ENCODE data around the gene DNMT3B. TPM values are rescaled to one million over a fixed set of nuclear protein-coding genes. Genes with fewer than 3 reads are reported as not detected.
A peak's percentile ranks its signal among the peaks of the same experiment; 100 is the strongest.

Gene DNMT3B
- total RNA-seq, 1 experiment from 2014 or later = 7.3 TPM

DNA sequence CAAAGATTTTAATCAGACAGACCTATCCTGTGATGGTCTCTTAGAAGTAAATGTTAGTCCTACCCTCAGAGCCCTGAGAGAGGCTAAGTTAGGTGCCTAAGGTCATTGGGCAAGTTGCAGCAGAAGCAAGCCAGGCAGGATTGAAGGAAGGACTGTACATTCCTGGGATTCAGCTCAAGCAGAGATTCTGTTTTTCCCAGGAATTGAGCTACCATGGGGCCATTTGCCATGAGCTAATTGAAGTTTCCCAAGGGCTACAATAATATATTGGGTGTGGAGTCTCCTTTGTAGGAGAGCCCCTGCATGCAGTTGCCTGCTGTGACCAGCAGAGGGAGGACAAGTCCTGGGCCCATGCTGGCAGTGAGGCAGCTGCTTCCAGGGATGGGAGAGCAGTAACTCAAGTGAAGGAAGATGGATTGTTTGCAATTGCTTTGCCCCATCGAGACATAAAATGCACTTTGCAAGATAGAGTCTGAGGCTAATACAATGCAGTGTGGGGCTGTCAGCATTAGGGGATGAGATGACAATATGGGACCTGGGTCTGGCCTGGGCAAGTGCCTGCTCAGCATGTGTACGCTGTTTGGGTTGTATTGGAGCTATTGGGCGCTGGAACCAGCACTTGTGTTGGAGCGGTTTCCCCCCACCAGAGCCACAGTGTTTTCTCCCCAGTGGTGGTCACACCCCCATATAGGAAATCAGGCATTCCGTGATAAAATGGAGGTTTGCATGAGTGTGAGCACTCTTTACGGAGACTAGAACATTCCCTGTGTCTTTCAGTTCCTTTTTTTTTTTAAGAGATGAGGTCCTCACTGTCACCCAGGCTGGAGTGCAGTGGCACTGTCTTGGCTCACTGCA is 27.9 kb downstream of the DNMT3B start:
- Histone ChIP-seq H3K79me2 (ENCODE audit: low read length) (no peaks in the 10 kb centered on the region), H3F3A (ENCODE audit: low read length, unreplicated experiment) (no peaks in the 10 kb centered on the region), H3K4me1 (ENCODE audit: insufficient read depth, low read length) (no peaks in the 10 kb centered on the region), H3K9ac (ENCODE audit: low read length) (no peak overlapping the region), H3K27me3 (ENCODE audit: low read length) (no peaks in the 10 kb centered on the region), H3K4me2 (ENCODE audit: low read length) (no peak overlapping the region), H3K9me3 (ENCODE audit: low read length) (no peaks in the 10 kb centered on the region), H2AFZ (ENCODE audit: low read length) (no peak overlapping the region), H3K27ac (ENCODE audit: low read length) (no peak overlapping the region), H4K20me1 (ENCODE audit: low read length) (no peaks in the 10 kb centered on the region), H3K36me3 (ENCODE audit: low read depth, low read length) (peaks cover 14% of the 10 kb centered on the region), H3K4me3 (ENCODE audit: low read length) (no peak overlapping the region), H3K9me2 (replicated peaks; ENCODE audit: low read length) (no peaks in the 10 kb centered on the region)
- no TSS peak for BruUV-seq (replicated peaks)
- intact Hi-C loops (cut with micrococcal nuclease) = loop anchor here (1.0 to 10.0 kb wide), 2 partner anchors 155 to 305 kb away; no protein-coding TSS in a partner anchor
- TF ChIP-seq CTCF (conservative IDR thresholded peaks at IDR 0.05; ENCODE audit: low read depth, low read length) (peak; percentile 97), EZH2 (IDR thresholded peaks at IDR 0.05; ENCODE audit: low read length, unreplicated experiment) (no peak)
- POLR2A ChIA-PET (ENCODE audit: unreplicated experiment) = no interaction called here
- peak; percentile 79 for DNase-seq
- CTCF ChIA-PET = interaction anchor here (0.5 to 1.4 kb wide), 6 partner anchors 12 to 974 kb away, joined by 3 to 9 read pairs (median 4); no protein-coding TSS in a partner anchor
- peak; percentile 100 for ATAC-seq

- no peaks in the 10 kb centered on the region for H3K4me1 ChIP-seq (ENCODE audit: insufficient read depth, low read length)
- TF ChIP-seq EZH2phosphoT487 (IDR thresholded peaks at IDR 0.05; ENCODE audit: borderline replicate concordance, low read length) = no peak
- TF ChIP-seq EZH2 (IDR thresholded peaks at IDR 0.05; ENCODE audit: low read length, unreplicated experiment) = no peak
- TF ChIP-seq CTCF (conservative IDR thresholded peaks at IDR 0.05; ENCODE audit: low read depth, low read length) = no peak
- no peaks in the 10 kb centered on the region for H3K9me2 ChIP-seq (replicated peaks; ENCODE audit: low read length)
- H3K9me3 ChIP-seq (ENCODE audit: low read length) = no peaks in the 10 kb centered on the region
- ATAC-seq (no peak), DNase-seq (no peak)
- intact Hi-C loops (cut with micrococcal nuclease) = loop anchor here (1.0 to 10.0 kb wide), 2 partner anchors 155 to 304 kb away; no protein-coding TSS in a partner anchor
- ChIA-PET POLR2A (ENCODE audit: unreplicated experiment) (no interaction called here), CTCF (interaction anchor here (0.6 to 1.4 kb wide), 3 partner anchors 12 to 973 kb away, joined by 3 to 9 read pairs (median 4); no protein-coding TSS in a partner anchor)
- H3K36me3 ChIP-seq (ENCODE audit: low read depth, low read length) = peaks cover 14% of the 10 kb centered on the region
- BruUV-seq (replicated peaks) = no TSS peak
- no peak overlapping the region for H3K4me2 ChIP-seq (ENCODE audit: low read length)
- H3K4me3 ChIP-seq (ENCODE audit: low read length) = no peak overlapping the region
- H3F3A ChIP-seq (ENCODE audit: low read length, unreplicated experiment) = no peaks in the 10 kb centered on the region
- no peak overlapping the region for H3K9ac ChIP-seq (ENCODE audit: low read length)
- no peak overlapping the region for H2AFZ ChIP-seq (ENCODE audit: low read length)
- no peaks in the 10 kb centered on the region for H3K27me3 ChIP-seq (ENCODE audit: low read length)
- H3K27ac ChIP-seq (ENCODE audit: low read length) = no peak overlapping the region
- no peaks in the 10 kb centered on the region for H3K79me2 ChIP-seq (ENCODE audit: low read length)
- H4K20me1 ChIP-seq (ENCODE audit: low read length) = no peaks in the 10 kb centered on the region
Measured at GRCh38 chr20:32790751-32791057, 28.5 kb downstream of the DNMT3B start.

- no peaks in the 10 kb centered on the region for H3K79me2 ChIP-seq (ENCODE audit: low read length)
- ATAC-seq (no peak), DNase-seq (no peak)
- no peak overlapping the region for H3K9ac ChIP-seq (ENCODE audit: low read length)
- H4K20me1 ChIP-seq (ENCODE audit: low read length) = no peaks in the 10 kb centered on the region
- POLR2A ChIA-PET (ENCODE audit: unreplicated experiment) = no interaction called here
- no peaks in the 10 kb centered on the region for H3K4me1 ChIP-seq (ENCODE audit: insufficient read depth, low read length)
- H3K27me3 ChIP-seq (ENCODE audit: low read length) = no peaks in the 10 kb centered on the region
- H3F3A ChIP-seq (ENCODE audit: low read length, unreplicated experiment) = no peaks in the 10 kb centered on the region
- intact Hi-C loops (cut with micrococcal nuclease) = loop anchor here (10.0 kb wide), 1 partner anchor 302 kb away; no protein-coding TSS in a partner anchor
- CTCF ChIA-PET = no interaction called here
- no peak overlapping the region for H2AFZ ChIP-seq (ENCODE audit: low read length)
- H3K4me2 ChIP-seq (ENCODE audit: low read length) = no peak overlapping the region
- no peaks in the 10 kb centered on the region for H3K9me3 ChIP-seq (ENCODE audit: low read length)
- no peak for TF ChIP-seq EZH2 (IDR thresholded peaks at IDR 0.05; ENCODE audit: low read length, unreplicated experiment)
- TF ChIP-seq CTCF (conservative IDR thresholded peaks at IDR 0.05; ENCODE audit: low read depth, low read length) = no peak
- no TSS peak for BruUV-seq (replicated peaks)
- H3K36me3 ChIP-seq (ENCODE audit: low read depth, low read length) = peaks cover 11% of the 10 kb centered on the region
- no peak overlapping the region for H3K4me3 ChIP-seq (ENCODE audit: low read length)
- H3K27ac ChIP-seq (ENCODE audit: low read length) = no peak overlapping the region
- no peaks in the 10 kb centered on the region for H3K9me2 ChIP-seq (replicated peaks; ENCODE audit: low read length)
Measured at GRCh38 chr20:32792316-32792715, 30.1 kb downstream of the DNMT3B start.
